Activated CD4-positive, alpha-beta memory T cell treated with anti-CD3 and anti-CD28 coated beads for 36 hours (primary cell): ENCODE measurements around the gene TACC2. TPM values are rescaled to one million over a fixed set of nuclear protein-coding genes. Genes with fewer than 3 reads are reported as not detected.

ENCODE experiments used
- CTCF ChIA-PET: fragments of 350-600 bp; sonication (Branson Sonifier 250); formaldehyde crosslinking; loops from one replicate; lab custom pipeline; 2021; ENCODE audit warnings: antibody characterized with exemption, inconsistent platforms; lab: Charles Lee
- POLR2A ChIA-PET: fragments of 350-600 bp; sonication (Branson Sonifier 250); formaldehyde crosslinking; loops from one replicate; lab custom pipeline; 2021; ENCODE audit warnings: antibody characterized with exemption; lab: Charles Lee
- DNase-seq: peaks from one replicate; pipeline ENCODE4 v3.0.0-alpha.2; 2020
- H3K27ac Mint-ChIP-seq: one replicate; pipeline ENCODE4 v1.8.0; 2021; ENCODE audit warnings: mixed read lengths
- H3K27me3 Mint-ChIP-seq: one replicate; pipeline ENCODE4 v1.8.0; 2021; ENCODE audit warnings: mixed read lengths
- H3K36me3 Mint-ChIP-seq: one replicate; pipeline ENCODE4 v1.8.0; 2021; ENCODE audit warnings: mixed read lengths
- H3K4me1 Mint-ChIP-seq: one replicate; pipeline ENCODE4 v1.8.0; 2021; ENCODE audit warnings: low read depth, mixed read lengths
- H3K4me3 Mint-ChIP-seq: one replicate; pipeline ENCODE4 v1.8.0; 2021; ENCODE audit warnings: mild to moderate bottlenecking, mixed read lengths
- H3K9me3 Mint-ChIP-seq: one replicate; pipeline ENCODE4 v1.8.0; 2021; ENCODE audit warnings: mixed read lengths
- intact Hi-C: fragments of 100-400 bp; cut with micrococcal nuclease; formaldehyde crosslinking; loops from one replicate; pipeline ENCODE4 v1.15.1; 2023
- total RNA-seq, 2 experiments: library from RNA; stranded (reverse); gene quantifications; one replicate each; pipeline ENCODE4 v1.2.3, GENCODE V29; 2021

The TACC2 gene
- total RNA-seq, 2 experiments from 2014 or later = not detected

GRCh38 chr10:122115874-122116273 lies 126.9 kb downstream of the TACC2 start:
- ChIA-PET POLR2A (no interaction called here), CTCF (no interaction called here)
- Mint-ChIP-seq H3K4me3 (no peak overlapping the region), H3K9me3 (no peaks in the 10 kb centered on the region), H3K36me3 (no peaks in the 10 kb centered on the region), H3K27me3 (peaks cover 37% of the 10 kb centered on the region), H3K4me1 (peaks cover 3% of the 10 kb centered on the region), H3K27ac (no peak overlapping the region)
- intact Hi-C loops = no loop called here
- no peak for DNase-seq

DNA sequence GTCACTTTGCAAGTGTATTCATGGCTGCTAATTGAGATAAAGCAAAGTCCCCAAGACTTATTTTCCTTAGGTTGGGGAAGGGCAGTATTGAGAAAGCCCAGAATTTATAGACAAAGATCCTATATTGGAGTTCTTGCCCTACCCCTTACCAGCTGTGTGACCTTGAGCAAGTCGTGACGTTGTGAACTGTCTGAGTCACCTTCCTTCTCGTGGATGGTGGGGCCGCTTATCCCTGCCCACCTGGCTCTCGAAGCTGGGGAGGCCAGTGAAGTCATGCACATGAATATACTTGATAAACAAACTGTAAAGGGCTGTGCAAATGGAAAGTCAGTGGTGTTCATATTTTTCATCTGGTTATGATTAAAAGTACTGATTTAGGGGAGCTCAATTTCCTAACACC lies 127.4 kb downstream of the TACC2 start:
- Mint-ChIP-seq H3K27me3 (peaks cover 33% of the 10 kb centered on the region), H3K36me3 (no peaks in the 10 kb centered on the region), H3K4me1 (peaks cover 3% of the 10 kb centered on the region), H3K4me3 (no peak overlapping the region), H3K27ac (no peak overlapping the region), H3K9me3 (no peaks in the 10 kb centered on the region)
- no peak for DNase-seq
- POLR2A ChIA-PET = no interaction called here
- intact Hi-C loops = no loop called here
- CTCF ChIA-PET = no interaction called here

DNA sequence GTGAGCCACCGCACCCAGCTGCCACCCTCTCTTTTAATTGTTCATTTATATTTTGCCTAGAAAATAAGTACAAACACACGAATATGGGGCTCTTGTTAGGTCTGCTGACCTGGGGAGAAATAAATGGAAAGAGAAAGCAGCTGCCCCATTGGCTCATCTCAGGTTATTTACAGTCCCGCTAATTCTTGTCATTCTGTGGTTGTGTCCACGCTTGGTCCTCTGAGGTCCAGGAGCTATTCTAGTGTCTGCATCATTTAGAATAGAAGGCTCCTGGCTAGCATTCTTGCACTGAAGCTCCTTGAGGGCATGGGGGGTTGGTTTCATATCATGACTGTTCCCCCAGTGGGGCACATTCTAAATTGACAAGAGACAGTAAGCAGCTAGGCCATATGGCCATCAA lies 128.5 kb downstream of the TACC2 start:
- Mint-ChIP-seq H3K4me3 (no peak overlapping the region), H3K27ac (no peak overlapping the region), H3K36me3 (no peaks in the 10 kb centered on the region), H3K4me1 (peaks cover 3% of the 10 kb centered on the region), H3K27me3 (peaks cover 24% of the 10 kb centered on the region), H3K9me3 (no peaks in the 10 kb centered on the region)
- DNase-seq = no peak
- CTCF ChIA-PET = interaction anchor here (0.6 kb wide), 1 partner anchor 61 kb away, joined by 4 read pairs; no protein-coding TSS in a partner anchor
- intact Hi-C loops = no loop called here
- POLR2A ChIA-PET = no interaction called here

- ChIA-PET POLR2A (no interaction called here), CTCF (no interaction called here)
- Mint-ChIP-seq H3K4me3 (no peak overlapping the region), H3K36me3 (no peaks in the 10 kb centered on the region), H3K9me3 (no peaks in the 10 kb centered on the region), H3K27ac (no peak overlapping the region), H3K4me1 (no peaks in the 10 kb centered on the region), H3K27me3 (peaks cover 12% of the 10 kb centered on the region)
- intact Hi-C loops = no loop called here
- no peak for DNase-seq
Measured at GRCh38 chr10:122120008-122120744, 131.2 kb downstream of the TACC2 start.

GRCh38 chr10:122121059-122121458 lies 132.1 kb downstream of the TACC2 start:
- peaks cover 7% of the 10 kb centered on the region for H3K27me3 Mint-ChIP-seq
- H3K4me1 Mint-ChIP-seq = no peaks in the 10 kb centered on the region
- no peak for DNase-seq
- no peaks in the 10 kb centered on the region for H3K36me3 Mint-ChIP-seq
- H3K9me3 Mint-ChIP-seq = no peaks in the 10 kb centered on the region
- intact Hi-C loops = no loop called here
- H3K4me3 Mint-ChIP-seq = no peak overlapping the region
- ChIA-PET CTCF (no interaction called here), POLR2A (no interaction called here)
- no peak overlapping the region for H3K27ac Mint-ChIP-seq

DNA sequence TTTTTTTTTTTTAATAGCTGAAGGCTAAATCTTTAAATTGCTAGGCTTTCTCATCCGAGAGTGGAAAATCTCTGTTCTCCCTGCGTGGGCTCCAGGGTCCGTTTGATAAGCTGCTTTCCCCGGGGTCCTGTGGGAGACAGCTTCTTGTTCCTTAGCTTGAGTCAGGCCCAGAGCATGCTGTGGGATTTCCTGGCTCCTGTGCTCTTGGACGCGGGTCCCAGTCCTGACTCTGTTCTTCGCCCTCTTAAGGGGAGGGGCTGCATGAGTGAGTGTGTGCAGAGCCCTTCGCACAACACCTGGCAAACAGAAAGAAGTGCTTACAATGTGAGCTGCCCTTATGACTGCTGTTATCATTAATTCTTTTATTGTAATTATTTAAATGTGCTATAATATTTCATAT lies 133.5 kb downstream of the TACC2 start:
- H3K27ac Mint-ChIP-seq = no peak overlapping the region
- H3K36me3 Mint-ChIP-seq = no peaks in the 10 kb centered on the region
- no peak overlapping the region for H3K4me3 Mint-ChIP-seq
- peaks cover 4% of the 10 kb centered on the region for H3K27me3 Mint-ChIP-seq
- ChIA-PET POLR2A (no interaction called here), CTCF (no interaction called here)
- intact Hi-C loops = no loop called here
- DNase-seq = no peak
- H3K9me3 Mint-ChIP-seq = no peaks in the 10 kb centered on the region
- H3K4me1 Mint-ChIP-seq = no peaks in the 10 kb centered on the region

GRCh38 chr10:122123186-122123585 lies 134.2 kb downstream of the TACC2 start:
- Mint-ChIP-seq H3K4me3 (no peak overlapping the region), H3K27me3 (peaks cover 3% of the 10 kb centered on the region), H3K4me1 (no peaks in the 10 kb centered on the region), H3K27ac (no peak overlapping the region), H3K9me3 (no peaks in the 10 kb centered on the region), H3K36me3 (no peaks in the 10 kb centered on the region)
- DNase-seq = no peak
- intact Hi-C loops = no loop called here
- ChIA-PET CTCF (no interaction called here), POLR2A (no interaction called here)

DNA sequence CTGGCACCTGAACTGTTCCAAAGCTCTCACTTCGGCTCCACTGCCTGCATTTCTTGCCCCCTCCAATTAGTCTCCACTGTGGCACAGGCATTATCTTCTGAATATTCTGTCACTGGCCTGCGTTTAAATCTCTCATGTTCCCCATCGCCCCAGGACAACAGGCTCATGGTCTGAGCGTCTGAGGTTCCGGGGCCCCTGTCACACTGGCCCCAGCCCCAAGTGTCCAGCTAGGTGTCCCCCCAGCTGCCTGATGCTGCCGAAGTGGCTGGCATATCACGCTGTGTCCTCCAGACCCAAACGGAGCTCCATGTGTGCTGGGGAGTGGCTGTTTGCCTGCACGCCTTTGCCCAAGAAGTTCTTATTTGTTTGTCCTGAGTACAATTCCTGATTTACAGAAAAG lies 135.4 kb downstream of the TACC2 start:
- no peak overlapping the region for H3K27ac Mint-ChIP-seq
- no peaks in the 10 kb centered on the region for H3K36me3 Mint-ChIP-seq
- no peak overlapping the region for H3K4me3 Mint-ChIP-seq
- DNase-seq = no peak
- POLR2A ChIA-PET = no interaction called here
- H3K27me3 Mint-ChIP-seq = peaks cover 5% of the 10 kb centered on the region
- H3K4me1 Mint-ChIP-seq = no peaks in the 10 kb centered on the region
- intact Hi-C loops = no loop called here
- CTCF ChIA-PET = no interaction called here
- H3K9me3 Mint-ChIP-seq = no peaks in the 10 kb centered on the region

DNA sequence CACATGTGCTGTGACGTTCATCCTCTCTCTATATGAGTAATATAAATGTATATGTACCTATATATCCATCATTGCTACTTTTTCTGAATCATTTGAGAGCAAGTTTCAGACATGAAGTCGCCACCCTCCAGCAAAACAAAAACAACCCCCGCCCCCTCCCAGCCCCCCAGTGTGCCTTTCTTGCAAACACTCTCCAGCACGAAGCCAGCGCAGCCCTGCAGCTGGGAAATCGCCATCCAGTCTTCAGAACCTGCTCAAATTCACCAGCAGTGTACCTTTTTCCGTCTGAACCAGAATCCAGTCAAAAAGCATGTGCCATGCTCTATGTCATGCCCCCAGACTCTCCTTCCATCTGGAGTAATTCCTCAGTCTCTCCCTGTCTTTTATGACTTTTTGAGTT lies 135.8 kb downstream of the TACC2 start:
- Mint-ChIP-seq H3K9me3 (no peaks in the 10 kb centered on the region), H3K27me3 (peaks cover 5% of the 10 kb centered on the region), H3K27ac (no peak overlapping the region), H3K4me1 (no peaks in the 10 kb centered on the region), H3K36me3 (no peaks in the 10 kb centered on the region), H3K4me3 (no peak overlapping the region)
- ChIA-PET POLR2A (no interaction called here), CTCF (no interaction called here)
- no peak for DNase-seq
- intact Hi-C loops = no loop called here

- Mint-ChIP-seq H3K9me3 (no peaks in the 10 kb centered on the region), H3K4me1 (no peaks in the 10 kb centered on the region), H3K27ac (no peak overlapping the region), H3K27me3 (peaks cover 5% of the 10 kb centered on the region), H3K36me3 (no peaks in the 10 kb centered on the region), H3K4me3 (no peak overlapping the region)
- POLR2A ChIA-PET = interaction anchor here (0.7 kb wide), 1 partner anchor 615 kb away, joined by 3 read pairs; no protein-coding TSS in a partner anchor
- no peak for DNase-seq
- CTCF ChIA-PET = no interaction called here
- intact Hi-C loops = no loop called here
Measured at GRCh38 chr10:122126763-122127659, 138.0 kb downstream of the TACC2 start.

GRCh38 chr10:122127943-122128342 lies 139.0 kb downstream of the TACC2 start:
- no peak overlapping the region for H3K27ac Mint-ChIP-seq
- intact Hi-C loops = no loop called here
- no peak for DNase-seq
- peaks cover 5% of the 10 kb centered on the region for H3K27me3 Mint-ChIP-seq
- CTCF ChIA-PET = no interaction called here
- POLR2A ChIA-PET = no interaction called here
- no peaks in the 10 kb centered on the region for H3K4me1 Mint-ChIP-seq
- H3K9me3 Mint-ChIP-seq = no peaks in the 10 kb centered on the region
- H3K36me3 Mint-ChIP-seq = no peaks in the 10 kb centered on the region
- no peak overlapping the region for H3K4me3 Mint-ChIP-seq

GRCh38 chr10:122128357-122128756 lies 139.4 kb downstream of the TACC2 start:
- CTCF ChIA-PET = no interaction called here

More at GRCh38 chr10:122128357-122128756, 139.4 kb downstream of the TACC2 start:
- POLR2A ChIA-PET = no interaction called here
- Mint-ChIP-seq H3K4me3 (no peak overlapping the region), H3K36me3 (no peaks in the 10 kb centered on the region), H3K9me3 (no peaks in the 10 kb centered on the region), H3K27ac (no peak overlapping the region), H3K27me3 (peaks cover 8% of the 10 kb centered on the region), H3K4me1 (no peaks in the 10 kb centered on the region)
- DNase-seq = no peak
- intact Hi-C loops = no loop called here
